GDM1 (cell line): ENCODE measurements around the gene CDK3.

ENCODE experiments used
- DNase-seq: peaks from one replicate; lab custom pipeline; 2025; lab: John Stamatoyannopoulos, UW

Gene CDK3

GRCh38 chr17:76014100-76014924 is 13.7 kb downstream of the CDK3 start:
- peak; percentile 60 for DNase-seq

DNA sequence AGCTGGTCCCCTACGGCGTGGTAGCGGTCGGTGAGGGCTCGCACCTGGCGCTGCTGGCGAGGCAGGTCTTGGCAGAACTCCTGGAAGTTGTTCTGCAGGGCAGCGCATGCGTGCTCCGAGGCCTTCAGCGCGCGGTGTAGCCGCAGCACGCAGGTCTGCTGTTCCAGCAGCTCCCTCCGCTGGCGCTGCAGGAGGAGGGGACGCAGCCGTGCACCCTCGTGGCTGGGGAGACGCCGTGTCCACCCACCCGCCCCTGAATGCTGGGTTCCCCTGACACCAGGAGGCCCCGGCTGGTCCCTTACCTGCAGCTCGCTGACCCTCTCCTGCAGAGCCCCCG is 14.2 kb downstream of the CDK3 start:
- DNase-seq, result no peak

DNA sequence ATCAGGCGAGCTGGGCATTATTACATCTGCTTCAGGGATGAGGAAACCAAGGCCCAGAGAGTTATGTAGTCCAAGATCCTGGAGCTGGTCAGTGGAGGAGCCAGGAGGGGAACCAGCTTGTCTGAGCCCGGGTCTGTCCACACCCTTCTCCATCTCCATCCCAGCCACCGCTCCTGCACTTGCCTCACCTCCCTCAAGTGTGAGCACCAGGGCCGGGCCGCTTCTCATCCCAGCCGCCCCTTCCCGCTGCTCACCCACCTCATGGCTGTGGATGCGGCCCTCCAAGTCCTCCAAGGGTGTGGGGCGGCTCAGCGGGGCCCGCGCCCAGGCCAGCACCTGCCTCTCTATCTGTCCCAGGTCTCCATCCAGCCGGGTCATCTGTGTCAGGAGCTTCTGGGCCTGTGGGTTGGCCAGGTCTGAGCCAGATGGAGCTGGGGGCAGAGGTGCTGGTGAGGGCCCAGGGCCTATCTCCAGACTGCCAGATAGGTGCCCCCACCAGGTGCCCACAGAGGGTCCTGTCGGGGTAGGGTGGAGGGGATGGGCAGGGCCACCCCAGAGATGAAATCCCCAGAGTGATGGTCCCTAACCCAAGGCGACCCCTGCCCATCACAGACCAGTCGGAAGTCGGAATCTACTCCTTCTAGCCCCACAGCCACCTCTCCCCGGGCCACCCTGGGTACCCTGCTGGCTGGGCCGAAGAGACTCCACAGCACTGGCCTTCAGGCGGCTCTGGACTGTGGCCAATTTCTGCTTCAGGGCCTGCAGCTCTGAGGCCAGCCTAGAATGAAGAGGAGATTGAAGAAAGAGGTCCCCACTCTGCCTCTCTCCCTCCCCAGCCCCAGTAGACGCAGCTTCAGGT is 17.1 kb downstream of the CDK3 start:
- DNase-seq, result no peak

DNA sequence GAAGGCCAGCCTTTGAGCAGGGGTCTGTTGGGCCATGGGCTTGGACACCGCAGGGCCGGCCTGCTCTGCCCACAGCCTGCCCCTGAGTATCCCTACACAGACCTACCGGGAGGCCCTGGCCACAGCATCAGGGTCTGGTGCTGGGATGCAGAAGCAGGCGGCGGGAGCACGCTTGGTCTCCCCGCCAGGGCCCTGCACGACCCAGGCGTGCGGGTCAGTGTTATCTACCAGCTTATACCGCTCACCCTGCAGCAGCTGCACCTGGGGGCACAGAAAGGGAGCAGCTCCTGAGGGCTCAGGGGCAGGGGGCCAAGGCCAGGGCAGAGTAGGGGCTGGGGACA is 17.7 kb downstream of the CDK3 start:
- DNase-seq, result no peak

DNA sequence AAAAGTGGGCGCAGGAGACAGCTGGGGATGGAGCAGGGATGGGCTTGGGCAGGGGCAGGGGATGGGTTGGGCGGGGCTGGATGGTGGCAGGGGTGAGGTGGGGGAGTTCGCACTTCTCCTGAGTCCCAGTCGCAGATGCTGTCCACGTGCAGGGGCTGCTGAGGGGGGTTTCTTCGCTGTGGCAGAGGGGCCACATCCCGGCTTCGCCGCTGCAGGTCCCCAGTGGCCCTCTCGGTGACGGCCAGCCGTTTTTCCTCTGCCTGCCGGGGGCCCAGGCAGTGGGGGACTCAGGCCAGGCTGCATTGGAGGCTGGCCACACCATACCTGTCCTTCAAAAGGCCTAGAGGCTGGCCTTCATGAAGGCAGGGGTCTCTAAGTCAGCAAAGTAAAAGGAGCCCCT is 18.1 kb downstream of the CDK3 start:
- no peak for DNase-seq

DNA sequence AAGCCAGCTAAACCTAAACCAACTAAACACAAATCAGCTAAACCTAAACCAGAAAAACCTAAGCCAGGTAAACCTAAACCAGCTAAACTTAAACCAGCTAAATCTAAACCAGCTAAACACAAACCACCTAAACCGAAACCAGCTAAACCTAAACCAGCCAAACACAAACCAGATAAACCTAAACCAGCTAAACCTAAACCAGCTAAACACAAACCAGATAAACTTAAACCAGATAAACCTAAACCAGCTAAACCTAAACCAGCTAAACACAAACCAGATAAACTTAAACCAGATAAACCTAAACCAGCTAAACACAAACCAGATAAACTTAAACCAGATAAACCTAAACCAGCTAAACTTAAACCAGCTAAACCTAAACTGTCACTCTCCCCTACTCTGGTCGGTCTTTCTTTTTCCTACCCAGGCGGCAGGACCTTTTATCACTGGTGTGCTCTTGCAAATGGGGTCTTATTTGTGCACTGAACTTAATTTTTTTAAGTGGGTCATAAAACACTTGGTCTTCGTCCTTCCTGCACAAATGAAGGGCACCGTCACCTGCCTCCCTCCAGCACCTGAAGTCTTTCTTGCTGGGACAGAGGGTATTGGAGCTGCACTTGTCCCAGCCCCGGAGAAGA is 19.3 kb downstream of the CDK3 start:
- DNase-seq, result no peak

DNA sequence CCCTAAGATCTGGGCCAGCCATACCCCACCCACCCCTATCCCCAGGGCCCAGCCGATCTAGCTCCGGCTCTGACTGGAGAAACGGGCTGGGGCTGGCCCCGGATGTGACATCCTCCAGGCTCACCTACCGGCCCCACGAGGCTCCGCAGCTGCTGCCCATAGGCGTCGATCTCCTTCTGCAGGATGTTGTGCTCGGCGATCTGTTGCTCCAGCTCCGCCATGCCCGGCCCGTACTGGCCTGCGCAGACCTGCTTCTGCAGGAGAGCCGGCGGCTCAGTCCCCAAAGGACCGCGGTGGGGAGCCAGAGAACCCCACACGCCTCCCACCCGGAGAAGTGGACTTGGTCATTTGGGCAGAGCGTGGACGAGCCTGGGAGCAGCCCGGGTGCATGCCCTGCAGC is 21.6 kb downstream of the CDK3 start:
- DNase-seq, result no peak

DNA sequence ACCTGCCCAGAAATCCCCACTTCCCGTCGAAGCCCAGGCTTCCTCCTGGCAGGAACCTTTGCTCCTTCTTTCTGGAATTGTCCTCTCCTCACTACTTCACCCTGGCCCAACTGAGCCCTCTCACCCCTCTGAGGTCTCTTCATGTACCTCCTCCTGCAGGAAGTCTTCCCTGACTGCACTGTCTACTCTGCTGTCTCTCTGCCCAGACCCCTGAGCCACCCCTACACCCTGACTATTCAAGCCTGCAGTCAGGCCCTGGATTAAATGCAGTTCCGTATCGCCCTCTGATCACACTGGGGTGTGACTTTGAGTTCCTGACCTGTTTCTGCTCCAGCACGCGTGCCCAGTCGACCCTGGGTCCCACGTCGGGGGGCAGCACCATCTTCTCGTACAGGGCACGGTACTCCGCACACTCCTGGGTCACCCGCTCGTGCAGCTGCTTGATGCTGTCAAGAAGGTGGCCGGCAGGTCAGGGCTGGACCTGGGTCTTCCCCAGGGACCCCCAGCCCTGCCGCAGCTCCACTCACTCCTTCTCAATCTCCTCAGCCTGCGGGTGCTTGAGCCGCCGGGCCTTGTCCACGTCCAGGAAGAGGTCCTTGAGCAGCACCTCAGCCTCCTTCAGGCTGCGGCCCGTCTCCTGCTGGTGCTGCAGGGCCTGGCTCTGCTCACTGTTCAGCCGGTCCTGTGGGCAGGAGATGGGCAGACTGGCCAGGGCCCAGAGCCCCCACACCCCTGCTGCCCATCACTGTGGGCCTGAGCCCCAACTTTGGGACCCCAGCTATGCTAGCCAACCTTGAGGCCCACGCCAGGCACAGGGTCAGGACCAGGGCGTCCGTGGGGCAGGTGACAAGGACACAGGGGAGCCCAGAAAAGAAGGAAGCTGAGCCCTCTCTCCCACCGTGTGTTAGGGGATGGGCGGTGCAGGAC is 22.6 kb downstream of the CDK3 start:
- DNase-seq, result no peak

DNA sequence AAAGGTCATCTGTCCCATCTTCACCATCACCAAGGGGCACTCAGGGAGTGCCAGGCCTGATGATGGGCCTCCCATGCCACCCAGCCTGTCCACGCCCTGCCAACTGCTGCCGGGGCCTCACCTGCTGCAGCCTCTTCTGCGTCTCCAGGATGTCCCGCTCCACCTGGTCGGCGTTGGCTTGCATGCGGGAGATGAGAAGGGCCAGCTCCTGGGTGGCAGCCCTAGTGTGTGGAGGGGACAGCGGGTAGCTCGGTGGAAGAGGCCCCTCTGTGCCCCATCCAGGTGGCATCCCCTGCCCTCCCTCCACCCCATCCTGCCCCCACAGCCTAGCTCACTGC is 23.2 kb downstream of the CDK3 start:
- DNase-seq, result no peak

GRCh38 chr17:76024353-76024752 is 23.7 kb downstream of the CDK3 start:
- DNase-seq, result no peak

DNA sequence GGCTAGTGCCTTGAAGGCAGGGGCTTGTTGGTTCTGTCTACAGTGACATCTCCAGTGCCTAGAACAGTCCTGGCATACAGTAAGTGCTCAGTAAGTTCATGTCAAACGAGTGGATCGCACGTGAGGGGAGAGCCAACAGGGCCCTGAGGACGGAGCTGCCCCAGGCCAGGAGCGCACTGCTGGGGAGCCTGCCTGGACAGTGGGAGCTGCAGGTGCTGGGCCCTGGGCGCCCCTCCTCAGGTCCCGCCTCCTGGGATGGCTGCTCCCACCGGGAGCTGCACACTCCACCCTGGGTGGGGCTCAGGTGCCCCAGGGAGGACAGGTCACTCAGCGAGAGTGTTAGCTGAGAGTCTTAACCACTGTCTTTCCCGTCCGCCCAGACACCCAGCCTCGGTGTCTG is 24.6 kb downstream of the CDK3 start:
- no peak for DNase-seq

DNA sequence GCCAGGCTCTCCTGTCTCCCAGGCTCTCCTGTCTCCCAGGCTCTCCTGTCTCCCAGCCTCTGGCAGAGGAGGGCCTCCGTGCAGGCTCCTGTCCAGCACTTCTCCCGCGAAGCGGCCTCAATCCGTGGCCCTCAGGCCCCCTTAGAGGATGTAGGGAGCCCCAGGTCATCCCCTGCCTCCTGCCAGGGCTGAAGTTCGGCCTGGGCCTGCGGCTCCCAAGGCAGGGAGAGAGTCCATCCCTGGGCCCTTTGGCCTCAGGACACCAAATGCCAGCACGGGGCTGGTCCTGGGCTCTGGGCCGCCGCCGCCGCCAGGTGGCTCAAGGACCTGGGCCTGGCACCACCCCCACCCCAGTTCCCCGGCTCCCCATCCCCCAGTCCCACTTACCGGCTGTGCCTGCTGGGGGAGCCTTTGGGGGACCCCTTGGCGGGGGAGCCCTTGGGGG is 26.1 kb downstream of the CDK3 start:
- no peak for DNase-seq

DNA sequence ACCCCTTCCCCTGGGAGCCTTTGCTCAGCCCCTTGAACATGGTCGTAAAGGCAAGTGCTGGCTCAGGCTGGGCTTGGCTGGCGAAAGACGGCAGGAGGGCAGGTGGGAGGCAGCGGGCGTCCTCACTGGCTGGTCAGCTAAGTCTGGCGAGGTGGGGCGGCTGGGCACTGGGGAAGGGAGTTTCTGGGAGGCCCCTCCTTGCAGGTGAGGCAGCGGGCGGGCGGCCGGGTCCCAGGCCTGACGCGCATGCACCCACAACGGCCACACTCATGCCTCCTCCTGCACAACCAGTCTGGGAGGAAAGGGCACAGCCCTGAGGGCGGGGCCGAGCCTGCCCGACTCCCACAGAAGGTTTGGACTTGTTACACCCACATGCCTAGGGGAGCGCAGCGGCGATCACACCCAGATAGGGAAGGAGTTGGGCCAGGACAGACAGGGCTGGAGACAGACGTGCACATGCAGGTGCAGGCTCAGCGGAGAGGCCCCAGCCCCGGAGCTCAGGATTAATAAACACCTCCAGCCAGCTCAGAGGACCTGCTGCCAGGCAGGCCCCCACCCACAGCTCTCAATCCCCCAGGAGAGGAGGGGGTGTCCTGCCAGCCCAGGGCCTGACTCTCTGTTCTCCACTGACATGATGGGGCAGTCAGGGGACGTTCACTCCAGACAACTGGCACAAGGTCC is 26.6 kb downstream of the CDK3 start, which contains the start of gene EVPL:
Gene EVPL (minus strand): TSS at position 148 of the 681 bp plus-strand sequence. CDS start 108 bp downstream, at position 40.
- DNase-seq, result no peak

DNA sequence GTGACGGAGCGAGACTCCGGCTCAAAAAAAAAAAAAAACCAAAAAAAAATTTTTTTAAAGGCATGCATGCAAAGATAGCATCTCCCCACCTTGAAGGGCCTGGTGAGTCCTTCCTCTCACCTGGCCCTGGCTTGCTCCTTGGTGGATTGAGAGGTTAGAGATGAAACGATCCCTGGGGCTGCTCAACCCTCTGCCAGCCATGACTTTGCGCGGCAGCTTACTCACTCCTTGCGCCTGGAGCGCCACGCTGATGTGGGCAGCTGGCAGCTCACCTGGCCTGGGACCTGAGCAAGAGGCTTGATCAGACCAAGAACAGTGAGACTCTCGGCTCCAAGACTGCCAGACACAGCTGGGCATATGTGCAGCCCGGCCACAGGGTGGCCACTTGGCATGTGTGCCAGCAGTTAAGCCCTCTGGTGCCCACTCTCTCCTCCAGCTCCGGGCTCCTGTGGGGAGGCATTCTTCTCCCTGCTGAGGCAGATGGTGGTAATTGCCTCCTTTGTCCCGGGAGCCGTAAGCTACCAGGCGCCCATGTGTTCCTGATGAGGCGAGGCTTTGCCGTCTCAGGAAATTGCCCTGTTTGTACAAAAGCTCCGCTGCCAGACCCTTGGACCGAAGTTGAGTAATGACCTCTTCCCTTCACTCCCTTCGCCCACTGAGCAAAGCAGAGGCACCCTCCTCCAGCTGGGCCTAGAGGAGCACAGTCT is 31.6 kb downstream of the CDK3 start:
- no peak for DNase-seq

GRCh38 chr17:76032780-76033108 is 32.1 kb downstream of the CDK3 start:
- no peak for DNase-seq

DNA sequence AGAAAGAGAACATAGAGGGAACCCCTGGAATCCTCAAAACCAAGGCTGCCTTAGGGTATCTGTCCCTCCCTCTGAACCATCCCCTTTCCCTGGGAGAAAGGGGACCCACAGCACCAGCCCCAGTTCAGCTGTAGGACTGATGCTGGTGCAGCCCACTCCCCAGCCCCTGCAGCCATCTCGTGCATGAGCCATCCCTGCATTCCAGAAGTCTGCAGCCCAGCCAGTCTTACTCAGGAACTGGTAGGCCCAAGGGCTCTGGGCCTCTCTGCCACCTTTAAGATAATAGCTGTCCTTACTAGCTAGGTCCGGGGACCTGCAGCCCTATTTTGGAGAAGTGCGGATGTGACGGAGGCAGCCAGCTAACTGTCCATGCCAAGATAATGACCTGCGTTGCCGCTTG is 32.5 kb downstream of the CDK3 start:
- DNase-seq, result no peak

GRCh38 chr17:76034428-76035350 is 34.0 kb downstream of the CDK3 start:
- DNase-seq, result no peak

DNA sequence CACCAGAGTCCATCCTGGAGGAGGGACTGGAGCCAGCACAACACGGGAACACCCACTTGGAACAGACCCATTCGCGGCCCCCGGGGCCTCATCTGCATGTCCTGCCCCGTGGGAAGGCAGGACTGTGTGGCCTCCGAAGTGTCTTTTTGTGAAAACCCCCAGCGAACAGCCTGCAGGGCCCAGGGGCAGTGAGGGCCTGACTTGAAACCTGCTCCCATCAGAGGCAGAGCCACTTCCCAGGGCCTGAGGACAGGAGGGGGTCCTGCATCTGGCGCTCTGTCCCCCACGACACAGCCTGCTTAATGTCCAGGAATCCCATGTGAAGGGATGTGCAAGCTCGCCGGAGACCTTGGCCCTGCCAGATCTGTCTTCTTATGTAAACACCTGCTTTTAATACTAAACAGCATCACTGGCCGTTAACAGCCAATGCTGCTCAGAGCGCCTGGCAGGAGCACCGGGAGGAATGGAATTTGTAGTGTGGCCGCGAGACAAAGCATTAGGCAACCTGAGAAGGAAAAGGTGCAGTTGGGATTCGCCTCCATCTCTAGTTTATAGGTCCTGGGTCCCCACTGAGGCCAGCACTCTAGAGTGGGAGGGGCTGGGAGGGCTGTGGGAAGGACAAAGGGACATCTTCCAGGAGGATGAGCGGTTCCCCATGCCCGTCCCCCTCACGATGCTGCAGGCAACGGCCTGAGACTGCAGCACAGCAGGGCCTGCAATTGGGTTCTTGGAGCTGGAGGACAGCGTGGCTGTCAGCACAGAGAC is 36.0 kb downstream of the CDK3 start:
- DNase-seq, result no peak

- no peak for DNase-seq
Observed at GRCh38 chr17:76038050-76038449, 37.4 kb downstream of the CDK3 start.
